H9 (cell line): ENCODE data around the gene KRR1. TPM values are rescaled to one million over a fixed set of nuclear protein-coding genes. Genes with fewer than 3 reads are reported as not detected.

Source experiments
- DNase-seq: peaks from one replicate; pipeline ENCODE4 v3.0.0-alpha.2; 2017
- H2AFZ ChIP-seq: one replicate; pipeline ENCODE4 v1.6.1; 2013; ENCODE audit warnings: mild to moderate bottlenecking, low read length, control low read depth, moderate library complexity
- H2AK5ac ChIP-seq: 2 replicates; pipeline ENCODE4 v1.6.1; 2013; ENCODE audit warnings: low read length, control low read depth, mixed read lengths; ENCODE audit not compliant: insufficient read length
- H2BK120ac ChIP-seq: one replicate; pipeline ENCODE4 v1.6.1; 2013; ENCODE audit warnings: low read depth, mild to moderate bottlenecking, low read length, control low read depth, inconsistent platforms; ENCODE audit not compliant: poor library complexity, severe bottlenecking
- H2BK12ac ChIP-seq: 2 replicates; pipeline ENCODE4 v1.6.1; 2013; ENCODE audit warnings: low read length, control low read depth, mixed read lengths, low read depth; ENCODE audit not compliant: insufficient read length
- H2BK15ac ChIP-seq: 2 replicates; pipeline ENCODE4 v1.6.1; 2013; ENCODE audit warnings: low read depth, low read length, control low read depth
- H2BK20ac ChIP-seq: one replicate; pipeline ENCODE4 v1.6.1; 2013; ENCODE audit warnings: low read depth, mild to moderate bottlenecking, low read length, control low read depth, inconsistent platforms; ENCODE audit not compliant: poor library complexity, severe bottlenecking
- H2BK5ac ChIP-seq: 2 replicates; pipeline ENCODE4 v1.6.1; 2013; ENCODE audit warnings: low read length, control low read depth, mixed read lengths; ENCODE audit not compliant: insufficient read length
- H3K14ac ChIP-seq: 2 replicates; pipeline ENCODE4 v1.6.1; 2013; ENCODE audit warnings: low read length, control low read depth; ENCODE audit not compliant: insufficient read depth
- H3K18ac ChIP-seq: 2 replicates; pipeline ENCODE4 v1.6.1; 2013; ENCODE audit warnings: low read depth, mild to moderate bottlenecking, mixed read lengths, low read length, control low read depth; ENCODE audit not compliant: insufficient read length
- H3K23ac ChIP-seq: 2 replicates; pipeline ENCODE4 v1.6.1; 2013; ENCODE audit warnings: low read length, control low read depth, mixed read lengths, low read depth; ENCODE audit not compliant: insufficient read length
- H3K23me2 ChIP-seq: 2 replicates; pipeline ENCODE4 v1.6.1; 2013; ENCODE audit warnings: low read depth, mild to moderate bottlenecking, mixed read lengths, low read length, control low read depth; ENCODE audit not compliant: insufficient read length, poor library complexity, severe bottlenecking
- H3K27ac ChIP-seq: 2 replicates; pipeline ENCODE4 v1.5.1; 2013; ENCODE audit warnings: low read length, control low read depth, mixed read lengths, low read depth; ENCODE audit not compliant: insufficient read length
- H3K27me3 ChIP-seq: 2 replicates; pipeline ENCODE4 v1.6.1; 2013; ENCODE audit warnings: low read length, control low read depth, inconsistent platforms; ENCODE audit not compliant: insufficient read depth
- H3K4ac ChIP-seq: 2 replicates; pipeline ENCODE4 v1.6.1; 2013; ENCODE audit warnings: low read depth, mild to moderate bottlenecking, control low read depth, inconsistent platforms, low read length, moderate library complexity
- H3K4me1 ChIP-seq: 2 replicates; pipeline ENCODE4 v1.6.1; 2013; ENCODE audit warnings: low read length, control low read depth, inconsistent platforms; ENCODE audit not compliant: insufficient read depth
- H3K4me2 ChIP-seq: 2 replicates; pipeline ENCODE4 v1.6.1; 2013; ENCODE audit warnings: low read length, control low read depth, mixed read lengths; ENCODE audit not compliant: insufficient read length, insufficient read depth
- H3K56ac ChIP-seq: 2 replicates; pipeline ENCODE4 v1.6.1; 2013; ENCODE audit warnings: low read depth, mild to moderate bottlenecking, mixed read lengths, low read length, control low read depth; ENCODE audit not compliant: insufficient read length
- H3K79me1 ChIP-seq: 2 replicates; pipeline ENCODE4 v1.6.1; 2013; ENCODE audit warnings: low read depth, mild to moderate bottlenecking, moderate library complexity, low read length, control low read depth, inconsistent platforms; ENCODE audit not compliant: insufficient read depth, poor library complexity, severe bottlenecking
- H3K79me2 ChIP-seq: 2 replicates; pipeline ENCODE4 v1.6.1; 2013; ENCODE audit warnings: low read length, control low read depth, inconsistent platforms; ENCODE audit not compliant: insufficient read depth
- H3K9ac ChIP-seq: 2 replicates; pipeline ENCODE4 v1.6.1; 2013; ENCODE audit warnings: low read length, control low read depth, mixed read lengths; ENCODE audit not compliant: insufficient read length; ENCODE audit errors: extremely low read depth
- H3K9me3 ChIP-seq: one replicate; pipeline ENCODE4 v1.6.1; 2013; ENCODE audit warnings: low read depth, low read length, inconsistent platforms; ENCODE audit not compliant: control insufficient read depth
- H3T11ph ChIP-seq: one replicate; pipeline ENCODE4 v1.6.1; 2013; ENCODE audit warnings: mild to moderate bottlenecking, low read length, control low read depth, inconsistent platforms
- H4K20me1 ChIP-seq: one replicate; pipeline ENCODE4 v1.6.1; 2013; ENCODE audit not compliant: control insufficient read depth, insufficient read length, insufficient read depth
- H4K5ac ChIP-seq: 2 replicates; pipeline ENCODE4 v1.6.1; 2013; ENCODE audit warnings: low read depth, mild to moderate bottlenecking, mixed read lengths, low read length, control low read depth; ENCODE audit not compliant: insufficient read length
- H4K8ac ChIP-seq: replicated peaks from 2 replicates; pipeline ENCODE4 v1.6.1; 2013; ENCODE audit warnings: low read length, control low read depth, mixed read lengths, low read depth; ENCODE audit not compliant: insufficient read length
- H4K91ac ChIP-seq: 2 replicates; pipeline ENCODE4 v1.6.1; 2013; ENCODE audit warnings: low read depth, mild to moderate bottlenecking, moderate library complexity, mixed read lengths, low read length, control low read depth; ENCODE audit not compliant: insufficient read length
- H3K27ac Mint-ChIP-seq, 3 experiments: 2 replicates in 2 of 3; 3 replicates in 1 of 3; pipeline ENCODE4 v1.8.0; 2020 to 2021; ENCODE audit warnings: mixed read lengths in 3 of 3, mild to moderate bottlenecking in 1 of 3, moderate library complexity in 1 of 3
- H3K27me3 Mint-ChIP-seq: 2 replicates; pipeline ENCODE4 v1.8.0; 2021; ENCODE audit warnings: low read depth, mild to moderate bottlenecking, moderate library complexity, mixed read lengths
- H3K36me3 Mint-ChIP-seq, 3 experiments: 2 replicates in 2 of 3; 3 replicates in 1 of 3; pipeline ENCODE4 v1.8.0; 2020 to 2021; ENCODE audit warnings: low read depth in 3 of 3, mixed read lengths in 3 of 3; ENCODE audit not compliant: insufficient read depth in 1 of 3
- H3K4me1 Mint-ChIP-seq, 2 experiments: 2 replicates each; pipeline ENCODE4 v1.8.0; 2020; ENCODE audit warnings: mixed read lengths in 2 of 2
- H3K4me3 Mint-ChIP-seq, 2 experiments: 2 replicates in 1 of 2; 3 replicates in 1 of 2; pipeline ENCODE4 v1.8.0; 2020 to 2021; ENCODE audit warnings: mild to moderate bottlenecking in 2 of 2, mixed read lengths in 2 of 2, moderate library complexity in 1 of 2
- H3K9me3 Mint-ChIP-seq, 2 experiments: 2 replicates in 1 of 2; 3 replicates in 1 of 2; pipeline ENCODE4 v1.8.0; 2020; ENCODE audit warnings: mild to moderate bottlenecking in 2 of 2, mixed read lengths in 2 of 2, moderate library complexity in 1 of 2
- WGBS: extraction: QIAGEN DNeasy Blood & Tissue Kit; methylation state at CpG from one replicate; pipeline ENCODE4 v1.1.7; 2013; ENCODE audit warnings: missing lambda C conversion rate, low lambda C conversion rate, mixed read lengths; ENCODE audit not compliant: insufficient read length; ENCODE audit errors: extremely low coverage; 5-methylcytosine and 5-hydroxymethylcytosine counted together
- total RNA-seq: library from RNA; stranded (reverse); gene quantifications from 2 replicates; pipeline ENCODE4 v1.2.1, GENCODE V29; 2021
- TF ChIP-seq, protein P1 (sequence below): fragments of 200-600 bp; sonication (generic); conservative IDR thresholded peaks from 3 replicates; pipeline ENCODE4 v1.8.0; 2021; ENCODE audit warnings: antibody characterized with exemption, mild to moderate bottlenecking

KRR1 gene
- total RNA-seq, 1 experiment from 2014 or later: 88.9 TPM

DNA sequence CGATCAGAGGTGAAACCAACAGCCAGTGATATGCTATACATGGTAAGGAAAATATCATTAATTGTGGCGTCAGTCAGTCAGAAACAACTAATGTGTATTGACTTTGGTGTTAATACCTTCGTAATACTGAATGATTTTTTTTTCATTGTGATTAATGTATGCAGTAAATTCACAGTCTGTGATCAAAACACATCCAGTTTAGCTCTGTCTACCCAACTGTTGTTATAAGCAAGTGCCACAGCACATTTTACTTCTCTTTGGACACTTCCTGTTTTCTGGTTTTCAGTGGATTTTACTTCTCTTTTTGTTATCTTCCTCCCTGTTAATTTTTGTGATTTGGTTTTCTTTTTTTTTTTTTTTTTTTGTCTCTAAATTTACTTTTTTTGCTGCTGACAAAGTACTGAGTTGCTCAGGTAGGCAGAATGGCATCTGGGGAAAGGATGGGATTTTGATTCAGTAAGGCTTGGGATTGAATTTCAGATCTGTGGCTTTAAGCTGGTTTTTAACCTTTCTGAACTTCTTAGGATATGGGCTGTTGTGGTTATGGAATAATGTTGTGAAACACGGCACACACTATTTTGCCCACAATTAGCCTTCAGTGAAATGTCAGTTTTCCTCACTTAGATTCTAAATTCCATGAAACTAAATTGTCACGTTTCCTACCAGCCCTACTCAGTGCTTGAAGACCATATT, 30.2 kb downstream of the KRR1 start:
- Histone ChIP-seq H4K8ac (no peak overlapping the region), H2AFZ (no peak overlapping the region), H2BK5ac (no peak overlapping the region), H3K9me3 (no peaks in the 10 kb centered on the region), H2AK5ac (no peak overlapping the region), H2BK120ac (no peak overlapping the region), H3K23me2 (no peaks in the 10 kb centered on the region), H4K20me1 (no peaks in the 10 kb centered on the region), H3T11ph (no peak overlapping the region), H3K9ac (no peak overlapping the region), H2BK12ac (no peak overlapping the region), H3K18ac (no peak overlapping the region), H3K4me1 (no peaks in the 10 kb centered on the region; the same call in 1 of the 2 replicates), H2BK20ac (no peak overlapping the region), H3K14ac (no peak overlapping the region), H3K56ac (no peak overlapping the region), H3K79me1 (no peaks in the 10 kb centered on the region), H4K91ac (no peak overlapping the region), H3K23ac (no peak overlapping the region), H3K27ac (no peak overlapping the region), H3K4me2 (no peak overlapping the region), H3K4ac (no peak overlapping the region), H4K5ac (no peak overlapping the region), H3K79me2 (no peaks in the 10 kb centered on the region), H3K27me3 (no peaks in the 10 kb centered on the region), H2BK15ac (no peak overlapping the region)
- H3K27me3 Mint-ChIP-seq: no peaks in the 10 kb centered on the region
- H3K36me3 Mint-ChIP-seq: no peaks in the 10 kb centered on the region
- no peak for DNase-seq
- H3K4me3 Mint-ChIP-seq: no peak overlapping the region
- no CpG with 5 or more reads among the region's 5 CpGs for WGBS
- no peaks in the 10 kb centered on the region for H3K9me3 Mint-ChIP-seq
- TF ChIP-seq, protein P1, sequence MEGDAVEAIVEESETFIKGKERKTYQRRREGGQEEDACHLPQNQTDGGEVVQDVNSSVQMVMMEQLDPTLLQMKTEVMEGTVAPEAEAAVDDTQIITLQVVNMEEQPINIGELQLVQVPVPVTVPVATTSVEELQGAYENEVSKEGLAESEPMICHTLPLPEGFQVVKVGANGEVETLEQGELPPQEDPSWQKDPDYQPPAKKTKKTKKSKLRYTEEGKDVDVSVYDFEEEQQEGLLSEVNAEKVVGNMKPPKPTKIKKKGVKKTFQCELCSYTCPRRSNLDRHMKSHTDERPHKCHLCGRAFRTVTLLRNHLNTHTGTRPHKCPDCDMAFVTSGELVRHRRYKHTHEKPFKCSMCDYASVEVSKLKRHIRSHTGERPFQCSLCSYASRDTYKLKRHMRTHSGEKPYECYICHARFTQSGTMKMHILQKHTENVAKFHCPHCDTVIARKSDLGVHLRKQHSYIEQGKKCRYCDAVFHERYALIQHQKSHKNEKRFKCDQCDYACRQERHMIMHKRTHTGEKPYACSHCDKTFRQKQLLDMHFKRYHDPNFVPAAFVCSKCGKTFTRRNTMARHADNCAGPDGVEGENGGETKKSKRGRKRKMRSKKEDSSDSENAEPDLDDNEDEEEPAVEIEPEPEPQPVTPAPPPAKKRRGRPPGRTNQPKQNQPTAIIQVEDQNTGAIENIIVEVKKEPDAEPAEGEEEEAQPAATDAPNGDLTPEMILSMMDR: no peak
- H3K27ac Mint-ChIP-seq: no peak overlapping the region; a peak in 1 of 7 replicates
- peaks cover 13 to 22% of the 10 kb centered on the region in 2 experiments for H3K4me1 Mint-ChIP-seq
